Measurements from ENCODE around the gene TMEM63B. TPM values are rescaled to one million over a fixed set of nuclear protein-coding genes. Genes with fewer than 3 reads are reported as not detected.

TMEM63B gene
- total and polyA plus RNA-seq, 2 of the 8 experiments (the other 6 are each of a cell fraction or from before 2014, with no cell fraction given), result 61.1 to 96.8 TPM

DNA sequence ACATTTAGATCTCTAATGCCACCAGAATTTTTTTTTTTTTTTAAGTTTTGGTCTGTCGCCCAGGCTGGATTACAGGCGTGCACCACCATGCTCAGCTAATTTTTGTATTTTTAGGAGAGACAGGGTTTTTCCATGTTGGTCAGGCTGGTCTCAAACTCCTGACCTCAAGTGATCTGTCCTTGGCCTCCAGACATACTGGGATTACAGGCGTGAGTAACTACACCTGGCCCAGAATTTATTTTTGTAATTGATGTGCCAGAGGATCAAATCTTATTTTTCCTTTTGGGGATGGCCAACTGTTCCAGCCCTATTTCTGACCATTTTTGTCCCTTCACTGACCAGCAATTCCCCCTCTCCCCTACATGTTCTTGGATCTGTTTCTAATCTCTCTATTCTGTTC is 71.3 kb downstream of the TMEM63B start:
- whole genome bisulfite sequencing, 2 experiments (ENCODE audit: extremely low coverage in 1 of 2, insufficient coverage in 1 of 2, insufficient read length in 1 of 2, insufficient replicate concordance in 2 of 2, low coverage in 1 of 2, low lambda C conversion rate in 2 of 2, missing lambda C conversion rate in 1 of 2), result 84% methylated on average over 3 of the region's 3 CpGs; no CpG with 5 or more reads in 1 of the 2 experiments
- TF ChIP-seq RFX5 (IDR thresholded peaks at IDR 0.05; ENCODE audit: borderline replicate concordance, low read depth, low read length) (no peak), NANOG (IDR thresholded peaks at IDR 0.05; ENCODE audit: insufficient read depth, low read depth, low read length, poor library complexity, severe bottlenecking) (no peak), CTBP2 (IDR thresholded peaks at IDR 0.05; ENCODE audit: borderline replicate concordance, insufficient read depth, insufficient read length, low read length) (no peak), GABPA (IDR thresholded peaks at IDR 0.05; ENCODE audit: borderline replicate concordance, insufficient read depth, low read length) (no peak), KDM4A (IDR thresholded peaks at IDR 0.05; ENCODE audit: low read depth, low read length, severe bottlenecking) (no peak), YY1 (IDR thresholded peaks at IDR 0.05; ENCODE audit: low read depth, low read length) (no peak), SAP30 (IDR thresholded peaks at IDR 0.05; ENCODE audit: insufficient read depth, insufficient replicate concordance, low read length) (no peak), KDM1A (IDR thresholded peaks at IDR 0.05; ENCODE audit: borderline replicate concordance, low read length) (no peak), TEAD4 (IDR thresholded peaks at IDR 0.05; ENCODE audit: low read depth, low read length) (no peak), CHD1 (IDR thresholded peaks at IDR 0.05; ENCODE audit: low read depth, low read length) (no peak), SP1 (IDR thresholded peaks at IDR 0.05; ENCODE audit: low read depth, low read length) (no peak), SIX5 (IDR thresholded peaks at IDR 0.05; ENCODE audit: low read depth, low read length) (no peak)
- TF ChIP-seq, protein P1, sequence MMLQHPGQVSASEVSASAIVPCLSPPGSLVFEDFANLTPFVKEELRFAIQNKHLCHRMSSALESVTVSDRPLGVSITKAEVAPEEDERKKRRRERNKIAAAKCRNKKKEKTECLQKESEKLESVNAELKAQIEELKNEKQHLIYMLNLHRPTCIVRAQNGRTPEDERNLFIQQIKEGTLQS (IDR thresholded peaks at IDR 0.05; ENCODE audit: insufficient read depth, low read depth, low read length), result no peak
- no peak overlapping the region for H3K27ac ChIP-seq (ENCODE audit: low read depth, low read length)
- H2BK12ac ChIP-seq (ENCODE audit: low read depth, low read length), result no peak overlapping the region
- no peak overlapping the region for H2BK15ac ChIP-seq (ENCODE audit: low read length)
- no peaks in the 10 kb centered on the region; the same call in 1 of the 2 replicates for H3K23me2 ChIP-seq (ENCODE audit: low read depth, low read length)
- no peaks in the 10 kb centered on the region for H3K36me3 ChIP-seq (ENCODE audit: control insufficient read depth in 2 of 4, insufficient read depth in 4 of 4, low read length in 3 of 4)
- H4K5ac ChIP-seq (ENCODE audit: insufficient read length, low read depth, low read length), result no peak overlapping the region
- H3K23ac ChIP-seq (ENCODE audit: insufficient read length), result no peak overlapping the region
- peaks cover 16 to 28% (median 22%) of the 10 kb centered on the region in 4 experiments for H3K4me1 ChIP-seq (replicated peaks in 1 of 4; ENCODE audit: control insufficient read depth in 3 of 4, insufficient read depth in 4 of 4, low read length in 3 of 4)
- DNase-seq (ENCODE audit: low read depth in 1 of 2, low spot score in 2 of 2), result no peak
- H3K4me2 ChIP-seq (ENCODE audit: insufficient read depth in 1 of 2, low read depth in 2 of 2, low read length in 2 of 2), result no peak overlapping the region
- H3K9ac ChIP-seq (replicated peaks in 1 of 4; ENCODE audit: extremely low read depth in 1 of 4, low read depth in 3 of 4, low read length in 3 of 4), result no peak overlapping the region
- no peak overlapping the region for H3K4ac ChIP-seq (replicated peaks; ENCODE audit: insufficient read length, low read depth, low read length)
- H3K27me3 ChIP-seq (replicated peaks in 1 of 4; ENCODE audit: control insufficient read depth in 3 of 4, extremely low read depth in 1 of 4, insufficient read depth in 3 of 4, low read length in 3 of 4), result no peaks in the 10 kb centered on the region
- H3K18ac ChIP-seq (ENCODE audit: extremely low read depth, low read length), result no peak overlapping the region
- H2AFZ ChIP-seq (ENCODE audit: low read length), result no peak overlapping the region
- no peak overlapping the region for H3K56ac ChIP-seq (replicated peaks; ENCODE audit: insufficient read length, low read depth, low read length)
- H2BK5ac ChIP-seq (ENCODE audit: low read depth, low read length), result no peak overlapping the region
- ChIA-PET CTCF (ENCODE audit: partially characterized antibody) (interaction anchor here (0.9 to 3.5 kb wide), 5 partner anchors 8 to 47 kb away, joined by 3 to 19 read pairs (median 6); partner anchors contain the start of gene SLC29A1), POLR2A (ENCODE audit: partially characterized antibody) (interaction anchor here (0.6 to 6.2 kb wide), 7 partner anchors 9 to 410 kb away, joined by 3 to 60 read pairs (median 4); partner anchors contain the start of gene HSP90AB1)
- no peak overlapping the region for H3K4me3 ChIP-seq (ENCODE audit: extremely low read depth in 1 of 4, insufficient read depth in 2 of 4, low read depth in 3 of 4, low read length in 4 of 4)
- H2BK20ac ChIP-seq (ENCODE audit: low read length), result no peak overlapping the region
- no peak overlapping the region for H4K8ac ChIP-seq (ENCODE audit: extremely low read depth, insufficient read depth, low read length)
- H2BK120ac ChIP-seq (replicated peaks; ENCODE audit: low read depth, low read length), result no peak overlapping the region
- FAIRE-seq, result no peak
- H3K14ac ChIP-seq (ENCODE audit: insufficient read length), result no peak overlapping the region
- no peaks in the 10 kb centered on the region for H3K79me2 ChIP-seq (ENCODE audit: control insufficient read depth in 1 of 2, insufficient read depth in 2 of 2, low read length in 2 of 2)
- H2AK5ac ChIP-seq (ENCODE audit: low read depth, low read length), result no peak overlapping the region
- no peak overlapping the region for H4K91ac ChIP-seq (replicated peaks; ENCODE audit: insufficient read length, low read length)
- no peaks in the 10 kb centered on the region for H4K20me1 ChIP-seq (replicated peaks in 1 of 2; ENCODE audit: control insufficient read depth in 1 of 2, insufficient read depth in 2 of 2, low read length in 2 of 2)
- no peaks in the 10 kb centered on the region for H3K9me3 ChIP-seq (ENCODE audit: insufficient read depth in 2 of 2, low read depth in 1 of 2, low read length in 1 of 2)
- H3K79me1 ChIP-seq (ENCODE audit: low read depth, low read length), result no peaks in the 10 kb centered on the region

Data from H1 (cell line).